ENCODE data around the gene RORC.
"Not testable (repeated sequence)": the region's sequence is repeated elsewhere in the genome, so short reads cannot be mapped to it uniquely, and the experiment has no call there.

Gene RORC

DNA sequence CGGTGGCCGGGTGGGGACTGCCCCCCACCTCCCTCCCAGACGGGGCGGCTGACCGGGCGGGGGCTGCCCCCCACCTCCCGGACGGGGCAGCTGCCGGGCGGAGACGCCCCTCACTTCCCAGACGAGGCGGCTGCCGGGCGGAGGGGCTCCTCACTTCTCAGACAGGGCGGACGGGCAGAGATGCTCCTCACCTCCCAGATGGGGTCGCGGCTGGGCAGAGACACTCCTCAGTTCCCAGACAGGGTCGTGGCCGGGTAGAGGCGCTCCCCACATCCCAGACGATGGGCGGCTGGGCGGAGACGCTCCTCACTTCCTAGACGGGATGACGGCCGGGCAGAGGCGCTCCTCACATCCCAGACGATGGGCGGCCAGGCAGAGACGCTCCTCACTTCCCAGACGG is 62.3 kb downstream of the RORC start:
- DNase-seq = not testable (repeated sequence)

GRCh38 chr1:151768351-151769066 is 63.1 kb downstream of the RORC start:
- not testable (repeated sequence) for DNase-seq

- no peak for DNase-seq
Observed at GRCh38 chr1:151763990-151764389, 67.6 kb downstream of the RORC start.

DNA sequence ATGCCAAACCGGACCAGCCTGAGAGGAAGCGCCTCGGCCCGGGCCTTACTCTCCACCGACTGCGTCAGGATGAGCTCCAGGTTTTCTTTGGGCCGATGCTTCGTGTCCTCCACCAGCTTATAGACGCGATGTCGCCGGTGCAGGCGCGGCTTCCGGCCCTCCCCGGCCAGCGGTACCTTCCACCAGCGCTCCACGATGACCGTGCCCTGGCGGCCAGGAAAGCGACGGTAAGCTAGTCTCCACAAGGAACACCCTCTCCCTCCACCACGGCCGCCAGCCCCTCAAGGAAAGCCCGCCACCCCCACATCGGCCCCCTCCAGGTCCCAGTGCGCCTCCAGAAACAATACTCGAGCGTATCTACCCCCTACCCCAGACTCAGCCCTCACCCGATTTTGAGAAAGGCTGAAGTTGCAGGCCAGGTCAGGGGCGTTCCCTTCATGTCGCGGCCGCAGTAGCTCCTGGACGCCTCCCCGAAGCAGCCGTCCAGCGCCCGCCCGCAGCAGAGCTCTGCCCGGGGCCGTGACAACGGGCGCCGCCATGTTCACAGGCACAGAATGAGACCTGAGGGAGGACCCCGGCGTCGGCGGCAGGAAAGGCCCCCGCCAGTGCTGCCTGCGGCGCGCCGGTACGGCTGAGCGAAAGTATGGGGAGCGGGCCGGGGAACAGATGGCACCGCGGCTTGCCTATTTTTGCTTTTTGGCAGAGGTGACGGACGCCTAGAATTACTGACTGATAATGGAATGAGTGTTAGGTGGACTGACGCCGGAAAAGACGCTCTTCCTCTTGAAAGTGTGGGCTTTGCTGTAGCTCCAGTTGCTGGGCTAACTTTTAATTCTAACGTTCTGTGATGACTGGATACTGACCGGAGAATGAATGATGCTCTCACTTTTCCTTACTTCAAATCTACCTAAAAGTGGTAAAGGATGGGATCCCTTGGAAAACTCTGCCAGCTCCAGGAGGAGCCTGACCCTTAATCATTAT is 68.4 kb downstream of the RORC start, which contains the start of gene MRPL9:
TSS of gene MRPL9 (minus strand) at position 556 of the 981 bp plus-strand sequence. CDS start at position 539, 17 bp downstream.
- peak; percentile 71 to 82 for DNase-seq

GRCh38 chr1:151760597-151761385 is 70.8 kb downstream of the RORC start:
- no peak for DNase-seq

DNA sequence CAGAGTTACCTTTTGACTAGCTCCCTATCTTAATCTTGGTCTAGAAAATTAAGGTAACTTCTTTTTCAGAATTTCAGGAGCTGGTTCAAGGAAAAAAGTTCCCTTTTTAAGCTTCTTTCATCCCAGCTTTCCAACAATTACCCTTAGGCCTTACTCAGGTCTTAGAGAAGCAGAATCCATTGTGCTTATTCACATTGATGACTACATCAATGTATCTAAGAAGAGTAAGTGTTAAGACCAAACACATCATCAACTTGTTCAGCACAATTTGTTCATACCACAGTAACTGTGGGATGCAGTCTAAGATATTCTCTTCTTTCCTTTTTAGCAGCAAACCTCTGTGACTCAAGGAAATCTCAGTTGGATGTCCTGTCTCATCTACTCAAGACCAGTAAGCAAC is 72.4 kb downstream of the RORC start:
- no peak for DNase-seq

DNA sequence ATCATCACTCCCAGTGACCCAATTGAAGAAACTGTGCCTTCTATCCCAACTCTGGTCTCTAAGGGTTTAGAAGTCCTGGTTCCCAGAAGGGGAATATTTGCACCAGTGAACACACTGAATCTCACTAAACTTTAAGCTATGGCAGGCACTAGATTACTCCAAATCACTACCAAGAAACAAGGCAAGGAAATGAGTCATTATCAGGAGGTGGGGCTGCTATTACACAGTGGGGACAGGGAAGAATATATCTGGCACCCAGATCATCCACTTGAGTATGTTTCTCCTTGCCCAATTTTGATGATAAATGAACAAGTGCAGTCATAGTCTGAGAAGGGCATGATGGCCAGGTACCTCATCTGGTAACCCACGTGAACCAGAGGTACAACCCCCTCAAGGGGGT is 75.3 kb downstream of the RORC start:
- DNase-seq = no peak
